Testis (tissue), 2 donors: ENCODE measurements around the gene UMPS.

Experiments used
- POLR2A ChIP-seq: fragments of 450-650 bp; IDR thresholded peaks from one replicate; pipeline ENCODE4 v1.6.1; 2017; ENCODE audit warnings: antibody characterized with exemption, mild to moderate bottlenecking, moderate library complexity
- TF ChIP-seq, protein P1 (sequence below), 3 experiments: fragments of 450-650 bp in 2 of 3; fragments of 200-600 bp in 1 of 3; sonication (generic) in 1 of 3; IDR thresholded peaks; one replicate each; pipeline ENCODE4 v1.5.1; 2016 to 2019; ENCODE audit warnings: antibody characterized with exemption in 3 of 3, mild to moderate bottlenecking in 2 of 3, moderate library complexity in 1 of 3

DNA sequence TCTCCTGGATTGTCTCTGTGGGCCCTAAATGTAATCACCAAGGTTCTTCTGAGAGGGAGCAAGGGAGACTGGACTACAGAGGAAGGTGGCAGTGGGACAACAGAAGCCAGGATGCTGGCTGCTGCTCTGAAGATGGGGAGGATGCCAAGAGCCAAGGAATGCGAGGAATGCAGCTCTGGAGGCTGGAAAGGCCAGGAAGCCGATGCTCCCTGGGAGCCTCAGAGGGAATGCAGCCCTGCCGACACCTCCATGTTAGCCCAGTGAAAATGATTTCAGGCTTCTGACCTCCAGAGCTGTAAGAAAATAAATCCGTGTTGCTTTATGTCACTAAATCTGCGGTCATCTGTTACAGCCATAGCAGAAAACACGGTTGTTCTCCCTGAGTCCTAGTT, 44.1 kb downstream of the UMPS start:
- no peak for TF ChIP-seq POLR2A
- TF ChIP-seq, protein P1, sequence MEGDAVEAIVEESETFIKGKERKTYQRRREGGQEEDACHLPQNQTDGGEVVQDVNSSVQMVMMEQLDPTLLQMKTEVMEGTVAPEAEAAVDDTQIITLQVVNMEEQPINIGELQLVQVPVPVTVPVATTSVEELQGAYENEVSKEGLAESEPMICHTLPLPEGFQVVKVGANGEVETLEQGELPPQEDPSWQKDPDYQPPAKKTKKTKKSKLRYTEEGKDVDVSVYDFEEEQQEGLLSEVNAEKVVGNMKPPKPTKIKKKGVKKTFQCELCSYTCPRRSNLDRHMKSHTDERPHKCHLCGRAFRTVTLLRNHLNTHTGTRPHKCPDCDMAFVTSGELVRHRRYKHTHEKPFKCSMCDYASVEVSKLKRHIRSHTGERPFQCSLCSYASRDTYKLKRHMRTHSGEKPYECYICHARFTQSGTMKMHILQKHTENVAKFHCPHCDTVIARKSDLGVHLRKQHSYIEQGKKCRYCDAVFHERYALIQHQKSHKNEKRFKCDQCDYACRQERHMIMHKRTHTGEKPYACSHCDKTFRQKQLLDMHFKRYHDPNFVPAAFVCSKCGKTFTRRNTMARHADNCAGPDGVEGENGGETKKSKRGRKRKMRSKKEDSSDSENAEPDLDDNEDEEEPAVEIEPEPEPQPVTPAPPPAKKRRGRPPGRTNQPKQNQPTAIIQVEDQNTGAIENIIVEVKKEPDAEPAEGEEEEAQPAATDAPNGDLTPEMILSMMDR (IDR thresholded peaks at IDR 0.05), result no peak
